KOPT-K1 (cell line): Measurements from ENCODE around the gene NFATC1.

Source experiments
- H3K27ac ChIP-seq: fragments of 200-600 bp; sonication (generic); 2 replicates; pipeline ENCODE4 v1.5.1; 2016; ENCODE audit warnings: antibody characterized with exemption, mild to moderate bottlenecking, low read depth, low read length; ENCODE audit not compliant: poor library complexity, severe bottlenecking
- H3K36me3 ChIP-seq: fragments of 200-600 bp; sonication (generic); 2 replicates; pipeline ENCODE4 v1.5.1; 2017; ENCODE audit warnings: antibody characterized with exemption, mild to moderate bottlenecking, low read length, moderate library complexity; ENCODE audit not compliant: insufficient read depth
- H3K9me3 ChIP-seq: fragments of 200-600 bp; sonication (generic); 2 replicates; pipeline ENCODE4 v1.5.1; 2017; ENCODE audit warnings: antibody characterized with exemption, low read length, mild to moderate bottlenecking; ENCODE audit not compliant: insufficient read depth, poor library complexity, severe bottlenecking

Gene NFATC1

GRCh38 chr18:79546781-79547272, 151.1 kb downstream of the NFATC1 start:
- H3K9me3 ChIP-seq: no peaks in the 10 kb centered on the region
- H3K27ac ChIP-seq: no peak overlapping the region
- no peaks in the 10 kb centered on the region for H3K36me3 ChIP-seq

GRCh38 chr18:79547413-79548076, 151.8 kb downstream of the NFATC1 start:
- H3K27ac ChIP-seq: no peak overlapping the region

GRCh38 chr18:79548077-79548450, 152.3 kb downstream of the NFATC1 start:
- Histone ChIP-seq H3K36me3 (no peaks in the 10 kb centered on the region), H3K9me3 (no peaks in the 10 kb centered on the region), H3K27ac (no peak overlapping the region)

More at GRCh38 chr18:79547413-79548076, 151.8 kb downstream of the NFATC1 start:
- Histone ChIP-seq H3K9me3 (no peaks in the 10 kb centered on the region), H3K36me3 (no peaks in the 10 kb centered on the region)

GRCh38 chr18:79548621-79548985, 152.9 kb downstream of the NFATC1 start:
- H3K27ac ChIP-seq: no peak overlapping the region
- H3K36me3 ChIP-seq: no peaks in the 10 kb centered on the region
- H3K9me3 ChIP-seq: no peaks in the 10 kb centered on the region

GRCh38 chr18:79548986-79549637, 153.4 kb downstream of the NFATC1 start:
- Histone ChIP-seq H3K9me3 (no peaks in the 10 kb centered on the region), H3K36me3 (no peaks in the 10 kb centered on the region), H3K27ac (no peak overlapping the region)

- Histone ChIP-seq H3K9me3 (no peaks in the 10 kb centered on the region), H3K36me3 (no peaks in the 10 kb centered on the region), H3K27ac (no peak overlapping the region)
These were observed 153.9 kb downstream of the NFATC1 start for GRCh38 chr18:79549638-79550000.

- Histone ChIP-seq H3K9me3 (no peaks in the 10 kb centered on the region), H3K27ac (no peak overlapping the region), H3K36me3 (no peaks in the 10 kb centered on the region)
These were observed 156.5 kb downstream of the NFATC1 start for GRCh38 chr18:79552140-79552631.

- H3K36me3 ChIP-seq: no peaks in the 10 kb centered on the region
- H3K9me3 ChIP-seq: no peaks in the 10 kb centered on the region
- no peak overlapping the region for H3K27ac ChIP-seq
These were observed 157.0 kb downstream of the NFATC1 start for GRCh38 chr18:79552696-79553095.

- Histone ChIP-seq H3K27ac (no peak overlapping the region), H3K9me3 (no peaks in the 10 kb centered on the region), H3K36me3 (no peaks in the 10 kb centered on the region)
These were observed 157.4 kb downstream of the NFATC1 start for GRCh38 chr18:79553154-79553553.

GRCh38 chr18:79553696-79554095, 158.0 kb downstream of the NFATC1 start:
- H3K9me3 ChIP-seq: no peaks in the 10 kb centered on the region
- H3K36me3 ChIP-seq: no peaks in the 10 kb centered on the region
- H3K27ac ChIP-seq: no peak overlapping the region

- Histone ChIP-seq H3K36me3 (no peaks in the 10 kb centered on the region), H3K9me3 (no peaks in the 10 kb centered on the region), H3K27ac (no peak overlapping the region)
These were observed 158.6 kb downstream of the NFATC1 start for GRCh38 chr18:79554321-79554720.

GRCh38 chr18:79554945-79555645, 159.4 kb downstream of the NFATC1 start:
- Histone ChIP-seq H3K9me3 (no peaks in the 10 kb centered on the region), H3K27ac (no peak overlapping the region), H3K36me3 (no peaks in the 10 kb centered on the region)

- Histone ChIP-seq H3K36me3 (no peaks in the 10 kb centered on the region), H3K9me3 (no peaks in the 10 kb centered on the region), H3K27ac (no peak overlapping the region)
These were observed 160.2 kb downstream of the NFATC1 start for GRCh38 chr18:79555885-79556284.

- no peaks in the 10 kb centered on the region for H3K36me3 ChIP-seq
- H3K27ac ChIP-seq: no peak overlapping the region
- H3K9me3 ChIP-seq: no peaks in the 10 kb centered on the region
These were observed 161.3 kb downstream of the NFATC1 start for GRCh38 chr18:79556829-79557585.
